Measurements from ENCODE around the gene VCX.
A peak's percentile ranks its signal among the peaks of the same experiment; 100 is the strongest.
"Not testable (repeated sequence)": the region's sequence is repeated elsewhere in the genome, so short reads cannot be mapped to it uniquely, and the experiment has no call there.

Gene VCX

DNA sequence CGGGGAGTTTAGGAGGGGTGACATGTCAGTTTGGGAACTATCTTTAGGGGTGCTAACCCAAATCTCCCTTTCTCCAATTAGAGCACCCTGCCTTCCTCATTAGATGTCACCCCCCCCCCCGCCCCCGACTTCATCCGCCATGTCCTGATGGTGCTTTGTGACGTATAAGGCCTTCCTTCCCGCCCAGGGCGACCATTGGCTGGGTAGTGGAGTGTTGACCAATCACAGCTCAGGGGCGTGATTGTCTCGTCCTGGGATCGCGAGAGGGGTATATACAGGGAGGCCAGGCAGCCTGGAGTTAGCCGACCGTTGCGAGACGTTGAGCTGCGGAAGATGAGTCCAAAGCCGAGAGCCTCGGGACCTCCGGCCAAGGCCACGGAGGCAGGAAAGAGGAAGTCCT is at the start of gene VCX:
VCX (plus strand) TSS at position 301 of the 400 bp plus-strand sequence; CDS start at position 334, 33 bp downstream.
- DNase-seq (ENCODE audit: low read depth, low spot score) = not testable (repeated sequence)

DNA sequence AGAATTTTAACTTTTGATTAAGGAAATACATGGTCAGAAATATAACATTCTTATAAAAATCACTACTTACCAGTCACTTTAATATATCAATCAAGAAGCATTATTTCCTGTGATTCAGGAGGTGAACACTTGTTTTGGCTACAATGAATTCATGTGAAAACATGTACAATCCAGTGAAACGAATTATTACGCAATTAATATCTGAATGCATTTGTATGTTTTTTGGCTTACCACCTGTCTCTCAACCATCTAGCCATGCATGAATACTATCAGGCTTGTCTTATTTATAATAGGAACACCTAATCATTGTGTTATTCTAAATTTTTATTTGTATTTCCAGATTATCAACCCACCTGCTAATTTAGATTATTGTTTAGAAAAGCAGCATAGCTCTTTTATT is 44.6 kb upstream of the VCX start:
- no peak for DNase-seq (ENCODE audit: low read depth, low spot score)

DNA sequence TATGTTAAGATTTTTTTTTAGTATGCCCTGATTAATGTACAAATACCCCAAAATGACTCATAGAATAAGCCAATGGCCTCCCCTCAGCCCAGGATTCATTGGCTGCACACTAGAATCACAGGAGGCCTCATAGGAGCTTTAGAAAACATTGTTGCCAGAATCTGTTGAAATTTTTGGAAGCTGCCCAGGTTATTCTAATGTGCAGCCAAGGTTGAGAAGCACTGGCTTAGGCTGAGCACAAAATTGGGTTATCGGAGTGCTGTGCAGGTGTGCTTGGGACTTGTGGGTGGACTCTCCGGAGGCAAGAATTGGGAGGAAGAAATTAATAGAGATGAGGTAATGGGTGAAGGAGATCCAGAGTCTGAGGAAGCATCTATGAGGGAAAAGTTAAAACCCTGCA is 41.3 kb upstream of the VCX start:
- peak; percentile 21 for DNase-seq (ENCODE audit: low read depth, low spot score)

DNA sequence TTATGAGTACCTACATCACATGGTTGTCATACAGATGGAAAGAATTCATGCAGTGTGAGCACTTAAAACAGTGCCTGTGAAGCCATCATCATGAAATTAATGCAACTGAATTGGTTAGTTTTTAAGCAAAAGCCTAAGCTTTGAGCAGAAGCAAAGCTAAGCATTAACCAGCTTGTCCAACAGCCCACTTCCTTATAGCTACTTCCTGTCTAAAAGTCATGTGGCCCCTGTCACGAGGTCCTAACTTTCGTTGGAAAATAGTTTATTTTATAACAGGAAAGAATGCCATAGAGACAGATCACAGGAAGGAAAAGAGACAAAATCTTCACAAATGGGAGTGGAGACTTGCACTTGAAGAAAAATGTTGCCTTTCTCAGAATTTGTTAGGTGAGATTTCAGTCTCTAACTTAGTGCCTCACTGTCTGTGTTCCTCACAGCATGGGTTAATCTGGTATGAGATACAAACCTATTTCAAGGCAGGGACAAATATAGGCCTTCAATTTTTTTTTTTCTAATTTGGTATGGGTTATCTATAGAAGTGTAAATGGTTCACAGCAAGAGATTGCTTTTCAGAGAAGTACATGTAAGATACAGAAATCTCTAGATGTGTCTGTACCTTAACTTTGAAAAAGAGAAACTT is 27.7 kb upstream of the VCX start:
- DNase-seq (ENCODE audit: low read depth, low spot score) = no peak

DNA sequence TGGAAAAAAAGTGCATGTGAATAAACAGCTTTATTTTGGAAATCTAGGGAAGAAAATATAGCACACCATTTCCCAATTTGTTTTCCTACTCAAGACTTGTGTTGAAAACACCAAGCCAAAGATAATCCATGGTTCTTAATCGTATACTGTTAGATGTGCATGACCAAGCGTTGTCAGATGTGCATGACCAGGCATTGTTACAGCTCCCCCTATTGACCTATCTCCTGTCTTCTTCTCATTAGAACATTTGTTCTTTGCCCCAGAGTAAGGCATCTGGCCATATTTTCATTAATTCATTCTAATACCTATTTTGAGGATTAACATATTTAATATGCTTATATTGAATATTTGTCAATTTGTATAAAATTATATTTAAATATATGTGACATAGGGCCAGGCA is 14.4 kb upstream of the VCX start:
- no peak for DNase-seq (ENCODE audit: low read depth, low spot score)

DNA sequence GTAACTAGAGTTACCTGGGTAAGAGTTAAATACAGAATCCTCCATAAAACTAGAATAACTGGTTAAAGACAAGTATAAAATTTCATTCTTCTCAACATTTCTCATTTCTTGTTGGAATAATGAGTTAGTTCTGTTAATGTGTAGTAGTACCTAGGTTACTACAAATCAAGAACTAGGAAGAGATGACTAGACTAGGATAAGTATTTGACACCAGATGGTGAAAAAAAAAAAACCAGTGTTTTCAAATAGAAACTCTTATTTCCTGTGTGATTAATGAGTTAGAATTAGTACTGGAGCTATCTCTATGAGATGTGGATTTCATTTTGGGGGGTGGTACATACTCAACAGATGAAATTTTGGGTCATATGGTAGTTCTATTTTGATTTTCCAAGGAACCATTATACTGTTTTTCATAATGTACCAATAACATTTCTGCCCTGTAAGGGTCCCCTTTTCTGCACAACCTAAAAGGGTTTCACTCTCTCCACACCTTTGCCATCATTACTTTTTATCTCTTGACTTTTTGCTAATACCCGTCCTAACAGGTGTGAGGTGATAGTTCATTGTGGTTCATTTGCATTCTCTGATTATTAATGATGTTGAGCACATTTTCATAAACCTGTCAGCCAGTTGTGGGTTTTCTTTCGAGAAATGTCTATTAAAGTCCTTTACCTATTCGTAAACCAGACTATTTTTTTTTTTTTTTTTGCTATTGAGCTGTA is 1.7 kb upstream of the VCX start:
- no peak for DNase-seq (ENCODE audit: low read depth, low spot score)

DNA sequence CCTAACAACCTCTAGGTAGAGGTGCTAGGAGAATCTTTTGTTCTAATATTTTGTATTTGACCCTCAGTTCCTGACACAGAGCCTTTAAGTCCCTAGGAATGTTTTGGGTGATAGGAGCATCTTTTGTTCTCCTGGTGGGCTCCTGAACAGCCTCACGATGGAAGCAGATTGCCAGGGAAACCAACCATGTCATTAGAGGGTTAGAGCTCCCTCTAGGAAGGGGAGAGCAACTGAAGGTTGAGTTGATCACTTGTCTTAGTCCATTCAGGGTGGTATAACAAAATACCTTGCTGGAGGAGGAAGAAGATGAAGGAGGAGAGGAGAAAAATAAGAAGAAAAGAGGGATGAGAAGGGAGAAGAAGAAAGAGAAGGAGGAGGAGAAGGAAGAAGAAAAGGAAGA is 9.2 kb downstream of the VCX start:
- no peak for DNase-seq (ENCODE audit: low read depth, low spot score)

DNA sequence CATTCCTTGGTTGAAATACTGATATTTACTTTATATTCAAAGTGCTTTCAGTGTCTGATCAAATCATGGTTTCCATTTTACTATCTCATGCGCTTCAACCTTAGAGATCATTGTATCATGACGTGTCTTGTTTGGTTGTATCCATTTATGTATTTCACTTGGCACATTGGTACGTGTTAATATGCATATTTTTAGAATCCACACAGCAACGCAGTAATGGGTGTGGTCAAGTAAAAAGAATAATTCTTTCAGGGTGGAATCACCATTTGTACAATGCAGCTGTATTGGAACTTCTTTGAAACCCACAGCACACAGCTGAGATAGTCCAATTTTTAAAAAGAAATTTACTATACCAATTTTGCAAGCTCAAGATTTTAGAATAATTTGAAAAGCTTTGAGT is 29.1 kb downstream of the VCX start:
- no peak for DNase-seq (ENCODE audit: low read depth, low spot score)

DNA sequence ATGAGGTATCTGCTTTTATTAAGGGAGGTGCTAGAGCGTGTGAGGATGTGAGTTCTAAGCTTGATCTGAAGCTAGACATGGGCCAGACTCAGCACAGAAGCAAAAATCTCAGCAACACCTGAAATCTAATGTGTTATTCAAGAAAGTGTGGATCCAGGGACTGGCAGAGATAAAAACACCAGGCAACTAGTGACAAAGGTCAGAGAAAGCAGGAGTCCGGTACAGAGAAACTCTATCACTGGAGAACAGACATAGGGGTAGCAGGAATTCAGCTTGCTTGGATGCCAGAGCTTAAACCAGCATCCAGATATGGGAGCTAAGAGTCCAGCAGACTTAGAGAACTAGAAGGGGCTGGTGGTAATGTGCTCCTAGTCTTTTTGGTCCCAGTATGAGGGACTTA is 34.0 kb downstream of the VCX start:
- no peak for DNase-seq (ENCODE audit: low read depth, low spot score)

DNA sequence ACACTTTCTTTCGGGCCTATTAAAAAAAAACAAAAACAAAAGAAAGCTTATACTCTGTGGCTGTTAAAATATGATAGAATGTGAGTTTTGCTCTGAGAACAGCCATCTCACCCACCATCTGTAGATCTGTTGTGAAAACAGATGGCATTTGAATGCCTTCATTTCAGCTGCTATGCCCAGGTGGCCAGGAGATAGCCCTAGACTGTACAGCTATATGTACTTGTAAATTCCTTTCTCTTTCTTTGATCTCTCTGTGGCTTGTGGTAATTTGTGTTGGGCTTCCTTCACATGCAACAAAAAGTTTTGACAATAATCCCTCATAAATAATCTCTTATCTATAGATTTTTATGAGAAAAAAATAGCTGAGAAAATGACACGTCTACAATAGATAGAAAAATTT is 46.2 kb downstream of the VCX start:
- peak; percentile 7 for DNase-seq (ENCODE audit: low read depth, low spot score)

DNA sequence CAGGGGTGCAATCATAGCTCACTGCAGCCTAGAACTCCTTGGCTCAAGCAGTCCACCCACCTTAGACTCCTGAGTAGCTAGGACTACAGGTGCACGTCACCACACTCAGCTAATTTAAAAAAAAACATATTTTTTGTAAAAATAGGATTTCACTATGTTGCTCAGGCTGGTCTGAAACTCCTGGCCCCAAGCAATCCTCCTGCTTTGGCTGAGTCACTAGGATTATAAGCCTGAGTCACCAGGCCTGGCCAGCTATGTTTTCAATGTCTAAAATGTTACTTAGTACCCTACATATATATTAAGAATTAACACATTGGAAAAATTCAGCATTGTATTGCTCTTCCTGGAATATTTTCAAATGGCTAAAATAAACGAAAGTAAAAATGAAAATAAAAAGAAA is 46.7 kb downstream of the VCX start:
- DNase-seq (ENCODE audit: low read depth, low spot score) = peak; percentile 44

DNA sequence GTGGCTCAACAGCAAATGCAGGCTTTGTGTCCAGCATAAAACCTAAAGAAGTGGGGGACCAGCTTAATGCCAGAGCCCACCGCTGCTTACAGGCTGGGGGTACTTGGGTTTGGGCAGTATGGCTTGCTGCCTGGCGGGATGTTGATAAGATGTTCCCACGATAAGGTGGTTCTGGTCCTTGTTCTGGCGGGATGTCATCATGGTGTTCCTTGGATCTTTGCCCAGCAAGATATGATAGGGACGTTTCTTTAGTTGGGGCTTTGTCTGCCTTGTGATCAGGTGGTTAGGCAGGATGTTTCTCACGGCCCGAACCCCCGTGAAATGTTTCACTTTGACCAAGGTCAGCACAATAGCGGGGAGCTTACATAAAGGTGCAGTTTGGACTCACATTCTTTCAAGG is 49.0 kb downstream of the VCX start:
- DNase-seq (ENCODE audit: low read depth, low spot score) = no peak
